ENCODE measurements around the gene FAM25A. TPM values are rescaled to one million over a fixed set of nuclear protein-coding genes. Genes with fewer than 3 reads are reported as not detected.
"Not testable (repeated sequence)": the region's sequence is repeated elsewhere in the genome, so short reads cannot be mapped to it uniquely, and the experiment has no call there.

The FAM25A gene
- total RNA-seq (2021; ENCODE audit: unreplicated experiment) (not detected), Bru-seq, nascent RNA (percentile 31 among the genes with signal in this experiment), BruChase-seq, experiment 1, labeled RNA remaining after a 2-hour chase (not detected), BruChase-seq, experiment 2, labeled RNA remaining after a 6-hour chase (not detected)
- polyA plus RNA-seq (2012; ENCODE audit: insufficient read length), result not detected
- long read RNA-seq, result 0 reads

DNA sequence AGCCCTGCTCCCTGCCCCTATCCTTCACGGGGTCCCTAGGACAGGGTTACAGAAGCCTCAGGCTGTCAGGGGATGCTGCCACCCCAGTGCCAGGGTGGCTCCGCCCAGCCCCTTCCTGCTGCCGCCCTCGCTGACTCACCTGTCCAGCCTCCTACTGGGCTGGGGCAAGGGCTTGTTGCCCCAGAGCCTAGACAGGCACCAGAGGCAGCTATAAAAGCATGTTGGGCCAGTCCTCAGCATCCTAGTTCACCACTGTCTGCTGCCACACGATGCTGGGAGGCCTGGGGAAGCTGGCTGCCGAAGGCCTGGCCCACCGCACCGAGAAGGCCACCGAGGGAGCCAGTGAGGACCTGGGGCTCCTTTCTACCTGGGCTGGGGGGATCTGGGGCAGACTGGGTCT, at the start of gene FAM25A:
Gene FAM25A, plus strand, starts transcription at position 239 of the 400 bp plus-strand sequence. Its CDS starts 31 bp downstream, at position 270.
- BruUV-seq (replicated peaks); DNase-seq (ENCODE audit: low read depth, low spot score); in situ Hi-C loops (cut with HindIII; ENCODE audit: low pct_unique_long_range_greater_than_20kb, low sequenced_read_pairs); H3K4me3 ChIP-seq (ENCODE audit: low read depth in 2 of 2, low read length in 2 of 2); H3K4me1 ChIP-seq (ENCODE audit: control insufficient read depth, insufficient read depth, low read length); H3K36me3 ChIP-seq (ENCODE audit: control insufficient read depth, insufficient read depth, low read length); ATAC-seq; H3K9me3 ChIP-seq (ENCODE audit: control insufficient read depth, insufficient read depth, low read depth, low read length); intact Hi-C loops (cut with micrococcal nuclease; ENCODE audit: unreplicated experiment); CTCF ChIA-PET; POLR2A ChIA-PET; H3K27ac ChIP-seq (ENCODE audit: low read length); H3K27me3 ChIP-seq (ENCODE audit: control insufficient read depth, insufficient read depth, low read length): not testable (repeated sequence)

DNA sequence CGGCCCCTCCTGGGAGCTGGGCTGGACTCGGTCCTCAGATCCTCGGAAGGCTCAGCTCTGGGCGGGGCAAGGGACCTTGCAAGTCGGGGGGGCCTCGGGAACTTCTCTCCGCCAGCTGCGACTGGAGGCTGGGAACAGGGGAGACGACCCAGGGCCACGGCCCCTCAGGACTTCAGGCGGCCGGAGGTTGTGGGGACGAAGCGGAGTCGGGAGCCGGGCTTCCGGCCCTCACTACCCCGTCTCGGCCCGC, 49.2 kb upstream of the FAM25A start:
- H3K4me1 ChIP-seq (ENCODE audit: control insufficient read depth, insufficient read depth, low read length), result peaks cover 48% of the 10 kb centered on the region
- ChIA-PET POLR2A (no interaction called here), CTCF (interaction anchor here (1.3 kb wide), 1 partner anchor 10 kb away, joined by 6 read pairs; no protein-coding TSS in a partner anchor)
- TF ChIP-seq POLR2AphosphoS5 (IDR thresholded peaks at IDR 0.05; ENCODE audit: low read depth, low read length), result peak; percentile 61; the same call in 1 of the 2 replicates
- no peak for TF ChIP-seq TCF7L2 (IDR thresholded peaks at IDR 0.05; ENCODE audit: low read depth, low read length)
- no peaks in the 10 kb centered on the region for H3K27me3 ChIP-seq (ENCODE audit: control insufficient read depth, insufficient read depth, low read length)
- DNase-seq (ENCODE audit: low read depth, low spot score) (no peak), ATAC-seq (peak; percentile 35)
- H3K36me3 ChIP-seq (ENCODE audit: control insufficient read depth, insufficient read depth, low read length), result no peaks in the 10 kb centered on the region; the same call in 1 of the 2 replicates
- in situ Hi-C loops (cut with HindIII; ENCODE audit: low pct_unique_long_range_greater_than_20kb, low sequenced_read_pairs) (no loop called here), intact Hi-C loops (cut with micrococcal nuclease; ENCODE audit: unreplicated experiment) (loop anchor here (5.0 kb wide), 1 partner anchor 121 kb away; the partner anchor contains the start of gene GLUD1)
- no peaks in the 10 kb centered on the region for H3K9me3 ChIP-seq (ENCODE audit: control insufficient read depth, insufficient read depth, low read depth, low read length)
- no TSS peak for BruUV-seq (replicated peaks)
- peak overlapping the region; percentile 54 to 77 for H3K4me3 ChIP-seq (ENCODE audit: low read depth in 2 of 2, low read length in 2 of 2)
- H3K27ac ChIP-seq (ENCODE audit: low read length), result peak overlapping the region; percentile 79

DNA sequence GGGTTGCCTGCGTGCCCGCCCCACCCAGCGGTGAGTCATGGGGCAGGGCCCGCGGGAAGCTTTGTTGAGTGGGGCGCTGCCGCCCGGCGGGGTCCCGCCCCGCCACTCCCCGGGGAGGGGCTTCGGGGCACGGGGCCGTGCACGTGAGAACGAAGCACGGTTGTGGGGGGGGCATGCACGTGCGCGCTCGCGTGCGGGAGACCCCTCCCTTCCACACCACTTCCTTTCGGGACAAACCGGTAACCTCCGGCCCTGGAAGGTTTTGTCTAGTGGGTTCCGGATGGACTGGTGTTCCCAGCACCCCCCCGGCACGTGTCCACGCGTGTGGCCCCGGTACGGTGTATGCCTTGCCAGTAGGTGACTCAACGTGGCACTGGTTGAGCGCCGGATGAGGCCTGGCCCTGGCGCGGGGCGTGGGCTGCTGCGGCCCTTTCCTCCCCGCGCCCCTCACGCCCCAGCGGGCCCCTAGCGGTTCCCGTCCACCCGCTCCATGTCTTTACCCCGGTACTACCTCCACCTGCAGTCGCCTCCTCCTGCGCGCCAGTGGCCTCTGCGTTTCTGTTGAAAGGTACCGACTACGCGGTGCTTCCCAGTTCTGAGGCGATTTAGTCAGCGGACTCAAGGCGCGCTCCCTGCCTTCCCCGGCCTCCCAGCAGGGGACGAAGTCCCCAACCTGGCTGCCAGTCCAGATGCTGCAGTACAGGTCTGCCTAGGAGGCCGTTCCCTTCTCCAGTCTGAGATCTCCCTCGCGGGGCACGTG, 48.7 kb upstream of the FAM25A start:
- intact Hi-C loops (cut with micrococcal nuclease; ENCODE audit: unreplicated experiment) (loop anchor here (5.0 kb wide), 1 partner anchor 121 kb away; the partner anchor contains the start of gene GLUD1), in situ Hi-C loops (cut with HindIII; ENCODE audit: low pct_unique_long_range_greater_than_20kb, low sequenced_read_pairs) (no loop called here)
- ChIA-PET POLR2A (no interaction called here), CTCF (interaction anchor here (1.3 kb wide), 1 partner anchor 11 kb away, joined by 6 read pairs; no protein-coding TSS in a partner anchor)
- peaks cover 45% of the 10 kb centered on the region for H3K4me1 ChIP-seq (ENCODE audit: control insufficient read depth, insufficient read depth, low read length)
- no peaks in the 10 kb centered on the region for H3K9me3 ChIP-seq (ENCODE audit: control insufficient read depth, insufficient read depth, low read depth, low read length)
- H3K36me3 ChIP-seq (ENCODE audit: control insufficient read depth, insufficient read depth, low read length), result no peaks in the 10 kb centered on the region; the same call in 1 of the 2 replicates
- no TSS peak for BruUV-seq (replicated peaks)
- no peaks in the 10 kb centered on the region for H3K27me3 ChIP-seq (ENCODE audit: control insufficient read depth, insufficient read depth, low read length)
- DNase-seq (ENCODE audit: low read depth, low spot score) (peak; percentile 80), ATAC-seq (peak; percentile 75)
- H3K4me3 ChIP-seq (ENCODE audit: low read depth in 2 of 2, low read length in 2 of 2), result peak overlapping the region; percentile 54 to 77
- peak; percentile 92 for TF ChIP-seq TCF7L2 (IDR thresholded peaks at IDR 0.05; ENCODE audit: low read depth, low read length)
- no peak; the same call in 1 of the 2 replicates for TF ChIP-seq POLR2AphosphoS5 (IDR thresholded peaks at IDR 0.05; ENCODE audit: low read depth, low read length)
- 0 out of 2 replicates have a peak, but pooled peaks have one; percentile 46 for TF ChIP-seq SIN3A (IDR thresholded peaks at IDR 0.05; ENCODE audit: borderline replicate concordance, insufficient read depth, low read depth, low read length)
- peak overlapping the region; percentile 79 for H3K27ac ChIP-seq (ENCODE audit: low read length)

DNA sequence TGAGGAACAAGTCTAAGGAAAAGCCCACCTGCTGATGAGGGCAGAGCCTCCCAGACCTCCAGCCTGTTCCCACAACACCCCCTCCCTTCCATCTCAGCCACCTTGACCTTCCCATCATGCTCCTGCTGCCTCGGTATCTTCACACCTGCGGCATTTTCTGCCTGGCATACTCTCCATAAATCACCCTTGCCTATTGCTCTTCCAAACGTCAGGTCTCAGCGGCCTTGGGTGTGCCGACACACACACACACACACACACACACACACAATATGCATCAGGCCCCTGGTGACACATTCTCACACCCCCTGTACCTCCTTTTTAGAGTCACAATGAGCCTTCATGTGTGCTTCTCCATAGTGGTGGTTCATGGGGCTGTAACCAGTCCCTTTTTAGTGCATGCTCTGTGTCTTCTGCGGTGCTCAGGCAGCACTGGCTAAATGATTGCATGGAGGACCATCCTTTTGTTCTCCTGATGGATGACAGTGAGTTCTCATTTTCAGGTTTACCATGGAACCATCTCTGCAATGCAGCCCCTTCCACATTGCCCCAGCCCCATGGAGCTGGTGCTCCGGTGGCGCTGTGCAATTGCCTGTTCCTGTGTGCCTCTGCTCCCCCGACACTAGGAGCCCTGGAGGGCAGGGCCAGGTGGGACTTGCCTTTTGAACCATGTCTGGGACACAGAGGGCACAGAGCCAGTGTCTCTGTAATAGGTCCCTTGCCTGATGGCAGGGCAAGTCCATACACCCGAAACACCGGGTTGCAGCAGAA, 47.3 kb upstream of the FAM25A start:
- Histone ChIP-seq H3K4me3 (ENCODE audit: low read depth in 2 of 2, low read length in 2 of 2) (no peak overlapping the region), H3K27ac (ENCODE audit: low read length) (no peak overlapping the region), H3K27me3 (ENCODE audit: control insufficient read depth, insufficient read depth, low read length) (no peaks in the 10 kb centered on the region), H3K9me3 (ENCODE audit: control insufficient read depth, insufficient read depth, low read depth, low read length) (no peaks in the 10 kb centered on the region), H3K4me1 (ENCODE audit: control insufficient read depth, insufficient read depth, low read length) (peaks cover 31% of the 10 kb centered on the region), H3K36me3 (ENCODE audit: control insufficient read depth, insufficient read depth, low read length) (no peaks in the 10 kb centered on the region; the same call in 1 of the 2 replicates)
- intact Hi-C loops (cut with micrococcal nuclease; ENCODE audit: unreplicated experiment), result loop anchor here (5.0 kb wide), 1 partner anchor 120 kb away; the partner anchor contains the start of gene GLUD1
- DNase-seq (ENCODE audit: low read depth, low spot score) (no peak), ATAC-seq (no peak)
- in situ Hi-C loops (cut with HindIII; ENCODE audit: low pct_unique_long_range_greater_than_20kb, low sequenced_read_pairs), result no loop called here
- BruUV-seq (replicated peaks), result no TSS peak
- CTCF ChIA-PET, result no interaction called here
- TF ChIP-seq, protein P1, sequence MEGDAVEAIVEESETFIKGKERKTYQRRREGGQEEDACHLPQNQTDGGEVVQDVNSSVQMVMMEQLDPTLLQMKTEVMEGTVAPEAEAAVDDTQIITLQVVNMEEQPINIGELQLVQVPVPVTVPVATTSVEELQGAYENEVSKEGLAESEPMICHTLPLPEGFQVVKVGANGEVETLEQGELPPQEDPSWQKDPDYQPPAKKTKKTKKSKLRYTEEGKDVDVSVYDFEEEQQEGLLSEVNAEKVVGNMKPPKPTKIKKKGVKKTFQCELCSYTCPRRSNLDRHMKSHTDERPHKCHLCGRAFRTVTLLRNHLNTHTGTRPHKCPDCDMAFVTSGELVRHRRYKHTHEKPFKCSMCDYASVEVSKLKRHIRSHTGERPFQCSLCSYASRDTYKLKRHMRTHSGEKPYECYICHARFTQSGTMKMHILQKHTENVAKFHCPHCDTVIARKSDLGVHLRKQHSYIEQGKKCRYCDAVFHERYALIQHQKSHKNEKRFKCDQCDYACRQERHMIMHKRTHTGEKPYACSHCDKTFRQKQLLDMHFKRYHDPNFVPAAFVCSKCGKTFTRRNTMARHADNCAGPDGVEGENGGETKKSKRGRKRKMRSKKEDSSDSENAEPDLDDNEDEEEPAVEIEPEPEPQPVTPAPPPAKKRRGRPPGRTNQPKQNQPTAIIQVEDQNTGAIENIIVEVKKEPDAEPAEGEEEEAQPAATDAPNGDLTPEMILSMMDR (IDR thresholded peaks at IDR 0.05), result no peak
- TF ChIP-seq TCF7L2 (IDR thresholded peaks at IDR 0.05; ENCODE audit: low read depth, low read length) (no peak), POLR2AphosphoS5 (IDR thresholded peaks at IDR 0.05; ENCODE audit: low read depth, low read length) (no peak), SIN3A (IDR thresholded peaks at IDR 0.05; ENCODE audit: borderline replicate concordance, insufficient read depth, low read depth, low read length) (no peak)
- TF ChIP-seq, protein P2, sequence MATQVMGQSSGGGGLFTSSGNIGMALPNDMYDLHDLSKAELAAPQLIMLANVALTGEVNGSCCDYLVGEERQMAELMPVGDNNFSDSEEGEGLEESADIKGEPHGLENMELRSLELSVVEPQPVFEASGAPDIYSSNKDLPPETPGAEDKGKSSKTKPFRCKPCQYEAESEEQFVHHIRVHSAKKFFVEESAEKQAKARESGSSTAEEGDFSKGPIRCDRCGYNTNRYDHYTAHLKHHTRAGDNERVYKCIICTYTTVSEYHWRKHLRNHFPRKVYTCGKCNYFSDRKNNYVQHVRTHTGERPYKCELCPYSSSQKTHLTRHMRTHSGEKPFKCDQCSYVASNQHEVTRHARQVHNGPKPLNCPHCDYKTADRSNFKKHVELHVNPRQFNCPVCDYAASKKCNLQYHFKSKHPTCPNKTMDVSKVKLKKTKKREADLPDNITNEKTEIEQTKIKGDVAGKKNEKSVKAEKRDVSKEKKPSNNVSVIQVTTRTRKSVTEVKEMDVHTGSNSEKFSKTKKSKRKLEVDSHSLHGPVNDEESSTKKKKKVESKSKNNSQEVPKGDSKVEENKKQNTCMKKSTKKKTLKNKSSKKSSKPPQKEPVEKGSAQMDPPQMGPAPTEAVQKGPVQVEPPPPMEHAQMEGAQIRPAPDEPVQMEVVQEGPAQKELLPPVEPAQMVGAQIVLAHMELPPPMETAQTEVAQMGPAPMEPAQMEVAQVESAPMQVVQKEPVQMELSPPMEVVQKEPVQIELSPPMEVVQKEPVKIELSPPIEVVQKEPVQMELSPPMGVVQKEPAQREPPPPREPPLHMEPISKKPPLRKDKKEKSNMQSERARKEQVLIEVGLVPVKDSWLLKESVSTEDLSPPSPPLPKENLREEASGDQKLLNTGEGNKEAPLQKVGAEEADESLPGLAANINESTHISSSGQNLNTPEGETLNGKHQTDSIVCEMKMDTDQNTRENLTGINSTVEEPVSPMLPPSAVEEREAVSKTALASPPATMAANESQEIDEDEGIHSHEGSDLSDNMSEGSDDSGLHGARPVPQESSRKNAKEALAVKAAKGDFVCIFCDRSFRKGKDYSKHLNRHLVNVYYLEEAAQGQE (IDR thresholded peaks at IDR 0.05; ENCODE audit: insufficient read depth in 1 of 2, low read depth in 2 of 2, low read length in 1 of 2), result no peak
- POLR2A ChIA-PET, result no interaction called here
